H1 (cell line): ENCODE results near the gene FSIP1.

Experiments
- CREB1 ChIP-seq: IDR thresholded peaks from 2 replicates; pipeline ENCODE4 v1.6.1; 2012; ENCODE audit warnings: inconsistent platforms
- CTCF ChIP-seq, 3 experiments: IDR thresholded peaks; 1 replicate in 2 of 3; 2 replicates in 1 of 3; pipeline versions ENCODE4 v1.5.1 to v1.6.1; 2011; ENCODE audit warnings: low read length in 3 of 3, mild to moderate bottlenecking in 3 of 3, inconsistent platforms in 2 of 3, low read depth in 1 of 3, moderate library complexity in 1 of 3; ENCODE audit not compliant: insufficient read depth in 1 of 3; ENCODE audit errors: control extremely low read depth in 1 of 3
- EGR1 ChIP-seq: IDR thresholded peaks from 2 replicates; pipeline ENCODE4 v1.6.1; 2011; ENCODE audit warnings: low read depth, low read length, borderline replicate concordance
- EP300 ChIP-seq, 2 experiments: IDR thresholded peaks; 1 replicate in 1 of 2; 2 replicates in 1 of 2; pipeline ENCODE4 v1.6.1; 2011 to 2012; ENCODE audit warnings: low read depth in 2 of 2, low read length in 2 of 2, mild to moderate bottlenecking in 2 of 2, borderline replicate concordance in 1 of 2, inconsistent platforms in 1 of 2, moderate library complexity in 1 of 2
- EZH2 ChIP-seq: fragments of 200-600 bp; sonication (generic); IDR thresholded peaks from 2 replicates; pipeline ENCODE4 v1.7.1; 2012; ENCODE audit warnings: low read depth, mild to moderate bottlenecking, moderate library complexity, low read length, inconsistent platforms; ENCODE audit not compliant: severe bottlenecking
- GABPA ChIP-seq: IDR thresholded peaks from 2 replicates; pipeline ENCODE4 v1.6.1; 2011; ENCODE audit warnings: mild to moderate bottlenecking, low read length, moderate library complexity, borderline replicate concordance; ENCODE audit not compliant: insufficient read depth
- KDM1A ChIP-seq: fragments of 200-600, 300-600 bp; sonication (generic); IDR thresholded peaks from 2 replicates; pipeline ENCODE4 v1.7.1; 2016; ENCODE audit warnings: mild to moderate bottlenecking, low read length, borderline replicate concordance
- MAFK ChIP-seq: IDR thresholded peaks from 2 replicates; pipeline ENCODE4 v1.6.1; 2012; ENCODE audit warnings: low read depth, mild to moderate bottlenecking, improper control_type of control experiment, low read length
- MAX ChIP-seq: IDR thresholded peaks from 2 replicates; pipeline ENCODE4 v1.6.1; 2012; ENCODE audit warnings: inconsistent platforms
- SIX5 ChIP-seq: IDR thresholded peaks from 2 replicates; pipeline ENCODE4 v1.6.1; 2011; ENCODE audit warnings: mild to moderate bottlenecking, low read depth, low read length
- SP4 ChIP-seq: IDR thresholded peaks from 2 replicates; pipeline ENCODE4 v1.6.1; 2012; ENCODE audit warnings: low read length, inconsistent platforms
- SUZ12 ChIP-seq: fragments of 200-600 bp; sonication (generic); IDR thresholded peaks from 2 replicates; pipeline ENCODE4 v1.6.1; 2012; ENCODE audit warnings: mild to moderate bottlenecking, inconsistent platforms, low read length, moderate library complexity, mixed read lengths
- TBP ChIP-seq: IDR thresholded peaks from 2 replicates; pipeline ENCODE4 v1.6.1; 2011; ENCODE audit warnings: low read depth, low read length, improper control_type of control experiment

DNA sequence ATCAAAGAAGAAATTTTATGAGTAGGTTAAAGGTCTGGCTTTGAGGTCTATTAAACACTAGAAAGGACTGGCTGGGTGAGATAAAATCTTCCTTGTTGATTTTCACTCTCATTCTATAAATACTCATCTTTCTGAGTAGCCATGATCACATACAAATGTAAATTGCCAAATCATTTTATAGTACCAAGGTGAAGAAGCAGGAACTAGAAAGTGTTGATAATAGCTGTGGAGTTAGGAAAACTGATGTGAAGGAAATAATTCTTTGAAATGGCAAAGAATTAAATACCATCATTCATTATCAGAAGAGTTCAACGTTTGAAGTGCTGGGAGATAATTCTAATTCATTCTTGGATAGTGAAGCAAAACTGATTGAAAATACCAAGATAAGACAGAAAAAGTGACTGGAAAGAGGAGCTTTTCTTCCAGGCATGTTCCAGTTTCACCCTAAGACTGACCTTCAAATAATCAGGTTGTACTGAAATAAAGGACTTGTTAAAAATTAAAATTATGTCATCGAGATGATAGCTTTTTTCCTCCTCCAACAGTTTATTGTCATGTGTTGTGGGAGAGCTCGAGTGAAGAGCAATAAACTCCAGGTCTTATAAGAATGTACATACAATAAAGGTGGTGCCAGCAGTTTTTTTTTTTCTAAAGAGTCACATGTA is 184.3 kb downstream of the FSIP1 start:
- TF ChIP-seq SUZ12: no peak
- TF ChIP-seq CTCF (IDR thresholded peaks at IDR 0.05; ENCODE audit: control extremely low read depth in 1 of 3, insufficient read depth in 1 of 3, low read depth in 1 of 3, low read length in 3 of 3): no peak
- no peak for TF ChIP-seq SP4
- TF ChIP-seq KDM1A: no peak
- TF ChIP-seq EP300 (IDR thresholded peaks at IDR 0.05; ENCODE audit: borderline replicate concordance in 1 of 2, low read depth in 2 of 2, low read length in 2 of 2): no peak
- no peak for TF ChIP-seq MAFK
- TF ChIP-seq EZH2: no peak
- no peak for TF ChIP-seq EGR1
- TF ChIP-seq GABPA: no peak
- TF ChIP-seq CREB1: no peak
- TF ChIP-seq TBP: no peak
- TF ChIP-seq SIX5: no peak
- no peak for TF ChIP-seq MAX
